GM12891 (cell line): ENCODE results near the gene GATD1.

Experiments used
- POLR2A ChIP-seq: IDR thresholded peaks from 2 replicates; pipeline ENCODE4 v1.6.1; 2011; ENCODE audit warnings: low read depth, low read length, control low read depth
- POLR2AphosphoS5 ChIP-seq: IDR thresholded peaks from 2 replicates; pipeline ENCODE4 v1.6.1; 2011; ENCODE audit warnings: low read depth, low read length, control low read depth

GRCh38 chr11:761526-762108, 15.7 kb downstream of the GATD1 start:
- TF ChIP-seq POLR2A: no peak
- TF ChIP-seq POLR2AphosphoS5: no peak
